Measurements from ENCODE around the gene TBCK.

DNA sequence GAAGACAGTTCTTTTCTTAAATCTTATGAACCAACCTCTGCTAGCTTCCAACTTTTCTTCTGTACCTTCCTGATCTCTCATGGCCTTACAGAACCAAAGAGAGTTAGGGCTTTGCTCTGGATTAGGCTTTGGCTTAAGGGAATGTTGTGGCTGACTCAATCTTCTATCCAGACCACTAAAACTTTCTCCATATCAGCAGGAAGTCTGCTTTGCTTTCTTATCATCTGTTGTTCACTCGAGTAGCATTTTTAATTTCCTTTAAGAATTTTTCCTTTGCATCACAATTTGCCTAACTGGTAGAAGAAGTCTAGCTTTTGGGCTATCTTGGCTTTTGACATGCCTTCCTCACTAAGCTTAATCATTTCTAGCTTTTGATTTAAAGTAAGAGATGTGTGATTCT lies 167.0 kb downstream of the TBCK start:
- TF ChIP-seq, protein P1, sequence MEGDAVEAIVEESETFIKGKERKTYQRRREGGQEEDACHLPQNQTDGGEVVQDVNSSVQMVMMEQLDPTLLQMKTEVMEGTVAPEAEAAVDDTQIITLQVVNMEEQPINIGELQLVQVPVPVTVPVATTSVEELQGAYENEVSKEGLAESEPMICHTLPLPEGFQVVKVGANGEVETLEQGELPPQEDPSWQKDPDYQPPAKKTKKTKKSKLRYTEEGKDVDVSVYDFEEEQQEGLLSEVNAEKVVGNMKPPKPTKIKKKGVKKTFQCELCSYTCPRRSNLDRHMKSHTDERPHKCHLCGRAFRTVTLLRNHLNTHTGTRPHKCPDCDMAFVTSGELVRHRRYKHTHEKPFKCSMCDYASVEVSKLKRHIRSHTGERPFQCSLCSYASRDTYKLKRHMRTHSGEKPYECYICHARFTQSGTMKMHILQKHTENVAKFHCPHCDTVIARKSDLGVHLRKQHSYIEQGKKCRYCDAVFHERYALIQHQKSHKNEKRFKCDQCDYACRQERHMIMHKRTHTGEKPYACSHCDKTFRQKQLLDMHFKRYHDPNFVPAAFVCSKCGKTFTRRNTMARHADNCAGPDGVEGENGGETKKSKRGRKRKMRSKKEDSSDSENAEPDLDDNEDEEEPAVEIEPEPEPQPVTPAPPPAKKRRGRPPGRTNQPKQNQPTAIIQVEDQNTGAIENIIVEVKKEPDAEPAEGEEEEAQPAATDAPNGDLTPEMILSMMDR (conservative IDR thresholded peaks at IDR 0.05): no peak
- no peak for TF ChIP-seq ZFX (IDR thresholded peaks at IDR 0.05)
